ENCODE data around the gene RAB8B.

- TF ChIP-seq CTCF (IDR thresholded peaks at IDR 0.05), result no peak
- no peak for TF ChIP-seq ZFX (IDR thresholded peaks at IDR 0.05; ENCODE audit: borderline replicate concordance)
These were observed 42.7 kb upstream of the RAB8B start for GRCh38 chr15:63146684-63147083.

All from 22Rv1 (cell line).